Fibroblast of lung (primary cell): ENCODE measurements around the gene ABCC5.

Experiments
- CTCF ChIP-seq, 2 donors: IDR thresholded peaks in 1 of 2; conservative IDR thresholded peaks in 1 of 2; 1 replicate in 1 of 2; 2 replicates in 1 of 2; pipeline ENCODE4 v1.5.1; 2011 to 2012; ENCODE audit warnings: low read length in 2 of 2, control low read depth in 1 of 2, inconsistent platforms in 1 of 2, low read depth in 1 of 2, mild to moderate bottlenecking in 1 of 2
- EZH2 ChIP-seq: IDR thresholded peaks from 2 replicates; pipeline ENCODE4 v1.5.1; 2012; ENCODE audit warnings: low read length, control low read depth, mild to moderate bottlenecking; ENCODE audit errors: missing control alignments

- no peak for TF ChIP-seq CTCF (conservative IDR thresholded peaks at IDR 0.05 in 1 of 2, IDR thresholded peaks at IDR 0.05 in 1 of 2; ENCODE audit: low read depth in 1 of 2, low read length in 2 of 2)
- TF ChIP-seq EZH2: no peak
These were observed 112.6 kb downstream of the ABCC5 start for GRCh38 chr3:183904833-183905780.
